GM19240 (cell line): Measurements from ENCODE around the gene PI4KA.
"Not testable (repeated sequence)": the region's sequence is repeated elsewhere in the genome, so short reads cannot be mapped to it uniquely, and the experiment has no call there.

ENCODE experiments used
- DNase-seq: peaks from one replicate; pipeline ENCODE4 v3.0.0; 2011; ENCODE audit warnings: low spot score; ENCODE audit not compliant: insufficient read length

PI4KA gene

GRCh38 chr22:20858615-20859416 is at the start of gene PI4KA, which contains the start of gene SNAP29:
Gene PI4KA (minus strand): TSS chr22:20858811. CDS start chr22:20858725, 86 bp downstream.
Gene SNAP29 (plus strand): TSS chr22:20859007. CDS start chr22:20859111, 104 bp downstream.
- peak; percentile 98 for DNase-seq

DNA sequence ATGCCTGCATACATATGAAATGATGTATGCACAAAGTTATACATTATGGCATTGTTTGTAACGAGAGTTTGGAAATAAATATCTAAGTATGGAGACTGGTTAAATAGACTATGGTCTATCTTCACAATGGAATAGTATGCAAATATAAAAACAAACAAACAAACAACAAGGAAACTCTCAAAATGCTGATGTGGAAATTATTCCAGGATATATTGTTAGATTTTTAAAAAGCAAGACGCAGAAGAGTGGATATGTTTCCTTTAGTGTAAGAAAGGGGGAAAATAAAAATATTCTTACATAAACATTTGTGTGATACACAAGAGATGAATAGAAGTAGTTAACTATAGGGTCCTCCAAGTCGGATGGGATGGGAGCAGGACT is 47.8 kb upstream of the PI4KA start:
- DNase-seq, result no peak

DNA sequence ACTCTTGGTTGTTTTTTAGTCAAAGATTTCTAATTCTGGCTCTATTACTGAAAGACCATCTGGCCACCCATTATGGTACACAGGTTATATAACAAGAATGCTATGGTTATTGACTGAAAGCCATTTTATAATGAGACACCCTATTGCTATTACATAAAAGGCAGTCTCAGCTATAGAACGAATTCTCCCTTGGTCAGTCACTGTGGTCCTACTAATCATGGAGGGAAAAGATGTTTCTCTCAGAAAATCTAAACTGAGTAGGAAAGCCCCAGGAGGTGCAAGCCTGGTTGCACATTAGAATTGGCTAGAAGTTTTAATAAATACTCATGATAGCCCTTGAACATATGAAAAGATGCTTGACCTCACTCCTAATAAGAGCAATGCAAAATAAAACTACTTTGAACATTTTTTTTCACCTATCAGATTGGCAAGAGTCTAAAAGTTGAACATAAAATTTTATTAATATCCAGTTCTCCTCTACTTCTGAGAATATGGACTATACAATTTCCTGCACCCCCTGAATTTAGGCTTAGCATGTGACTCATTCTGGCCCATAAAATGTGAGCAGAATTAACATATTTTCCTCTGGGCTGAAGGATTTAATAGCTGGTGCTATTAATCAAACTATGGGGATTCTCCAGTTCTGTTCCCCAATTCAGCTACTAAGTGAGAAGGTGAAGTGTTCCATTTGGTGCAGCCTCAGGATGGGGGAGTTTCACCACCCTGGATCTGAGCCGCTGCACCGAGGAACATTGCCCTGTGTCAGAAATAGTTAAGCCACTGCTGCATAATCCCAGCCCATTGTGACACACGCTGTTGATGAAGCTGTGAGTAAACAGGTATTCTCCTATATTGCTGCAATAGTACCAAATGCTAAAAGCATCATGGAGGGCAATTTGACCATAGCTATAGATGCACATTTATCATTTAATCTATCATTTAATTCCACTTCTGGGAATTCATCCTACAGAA is 47.1 kb upstream of the PI4KA start:
- DNase-seq, result no peak

- no peak for DNase-seq
Measured at GRCh38 chr22:20904980-20905355, 46.4 kb upstream of the PI4KA start.

GRCh38 chr22:20904008-20904979 is 45.7 kb upstream of the PI4KA start:
- no peak for DNase-seq

DNA sequence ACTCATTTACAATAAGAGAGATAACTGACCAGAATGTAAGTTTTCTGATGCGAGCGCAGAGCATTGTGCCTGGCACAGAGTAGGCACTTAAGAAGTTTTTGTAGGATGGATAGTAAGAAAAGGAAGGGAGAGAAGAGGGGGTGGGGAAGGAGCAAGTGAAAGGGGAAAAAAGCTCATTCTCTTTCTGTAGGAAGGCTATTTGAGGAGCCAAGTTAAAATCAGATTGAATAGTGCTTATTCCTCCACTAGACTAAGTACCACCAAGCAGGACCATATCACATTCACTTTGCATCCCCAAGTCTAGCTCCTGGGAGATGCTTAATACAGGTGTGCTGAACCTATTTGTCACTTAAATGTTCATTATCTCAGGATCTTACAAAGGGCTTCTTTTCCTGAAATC is 44.5 kb upstream of the PI4KA start:
- no peak for DNase-seq

DNA sequence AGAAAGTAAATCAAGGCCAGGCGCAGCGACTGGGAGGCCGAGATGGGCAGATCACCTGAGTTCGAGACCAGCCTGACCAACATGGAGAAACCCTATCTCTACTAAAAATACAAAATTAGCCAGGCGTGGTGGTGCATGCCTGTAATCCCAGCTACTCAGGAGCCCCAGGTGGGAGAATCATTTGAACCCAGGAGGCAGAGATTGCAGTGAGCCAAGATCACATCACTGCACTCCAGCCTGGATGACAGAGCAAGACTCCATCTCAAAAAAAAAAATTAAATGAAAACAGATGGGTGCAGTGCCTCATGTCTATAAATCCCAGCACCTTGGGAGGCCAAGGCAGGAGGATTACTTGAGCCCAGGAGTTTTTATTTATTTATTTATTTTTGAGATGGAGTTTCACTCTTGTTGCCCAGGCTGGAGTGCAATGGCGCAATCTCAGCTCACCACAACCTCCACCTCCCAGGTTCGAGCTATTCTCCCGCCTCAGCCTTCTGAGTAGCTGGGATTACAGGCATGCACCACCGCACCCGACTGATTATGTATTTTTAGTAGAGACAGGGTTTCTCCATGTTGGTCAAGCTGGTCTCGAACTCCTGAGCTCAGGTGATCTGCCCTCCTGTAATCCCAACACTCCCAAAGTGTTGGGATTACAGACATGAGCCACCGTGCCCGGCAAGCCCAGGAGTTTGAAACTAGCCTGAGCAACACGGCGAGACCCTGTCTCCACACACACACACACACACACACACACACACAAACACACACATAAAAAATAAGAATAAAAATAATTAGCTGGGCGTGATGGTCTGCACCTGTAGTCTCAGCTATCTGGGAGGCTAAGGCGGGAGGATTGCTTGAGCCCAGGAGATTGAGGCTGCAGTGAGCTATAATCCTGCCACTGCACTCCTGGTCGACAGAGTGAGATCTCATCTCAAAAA is 42.8 kb upstream of the PI4KA start:
- DNase-seq, result not testable (repeated sequence)

GRCh38 chr22:20899827-20900423 is 41.3 kb upstream of the PI4KA start:
- DNase-seq, result no peak

- not testable (repeated sequence) for DNase-seq
Measured at GRCh38 chr22:20897737-20898136, 39.1 kb upstream of the PI4KA start.

DNA sequence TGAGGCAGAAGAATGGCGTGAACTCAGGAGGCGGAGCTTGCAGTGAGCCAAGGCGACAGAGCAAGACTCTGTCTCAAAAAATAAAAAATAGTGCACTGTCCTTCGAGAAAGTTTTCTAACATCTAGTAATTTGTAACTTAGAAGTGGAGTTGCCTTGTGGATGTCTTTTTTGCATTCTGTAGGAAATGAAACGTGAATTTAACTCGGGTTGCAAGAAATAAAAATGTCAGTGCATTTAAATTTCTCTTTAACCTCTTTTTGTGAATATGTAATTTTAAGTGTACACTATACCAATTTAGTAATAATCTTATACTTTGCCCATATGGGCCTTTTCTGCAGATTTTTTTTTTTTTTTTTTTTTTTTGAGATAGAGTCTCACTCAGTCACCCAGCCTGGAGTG is 32.4 kb upstream of the PI4KA start:
- DNase-seq, result no peak

GRCh38 chr22:20889904-20890540 is 31.4 kb upstream of the PI4KA start:
- DNase-seq, result no peak

DNA sequence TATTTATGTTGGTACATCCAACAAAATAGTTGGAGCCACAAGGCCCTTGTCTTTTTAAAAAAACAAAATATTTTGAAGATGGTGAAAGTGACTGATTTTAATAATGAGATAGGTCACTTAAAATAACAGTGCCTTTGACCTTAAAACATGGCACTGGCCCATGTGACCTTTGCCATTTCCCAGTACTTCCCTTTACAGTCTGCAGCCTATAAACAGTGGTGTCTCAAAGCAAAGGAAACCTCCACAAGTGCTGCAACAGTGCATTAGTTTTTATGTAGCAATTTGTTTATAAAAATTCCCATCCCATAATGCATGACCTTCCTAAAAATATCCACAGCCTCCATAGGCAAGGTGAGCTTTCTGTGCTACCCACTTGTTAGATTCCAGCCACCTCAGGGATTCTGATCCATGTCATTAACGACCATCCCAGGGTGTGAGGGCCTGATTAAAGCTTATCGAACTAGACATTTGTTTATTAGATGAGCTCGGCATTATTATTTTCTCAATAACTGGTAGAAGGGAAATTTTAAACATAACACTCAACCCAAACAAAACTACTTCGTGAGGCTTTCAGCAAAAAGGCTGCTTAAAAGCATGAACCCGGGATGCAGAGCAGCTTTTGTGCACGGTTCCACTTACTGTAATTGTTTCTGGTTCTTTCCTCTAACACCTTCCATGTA is 30.6 kb upstream of the PI4KA start:
- no peak for DNase-seq

DNA sequence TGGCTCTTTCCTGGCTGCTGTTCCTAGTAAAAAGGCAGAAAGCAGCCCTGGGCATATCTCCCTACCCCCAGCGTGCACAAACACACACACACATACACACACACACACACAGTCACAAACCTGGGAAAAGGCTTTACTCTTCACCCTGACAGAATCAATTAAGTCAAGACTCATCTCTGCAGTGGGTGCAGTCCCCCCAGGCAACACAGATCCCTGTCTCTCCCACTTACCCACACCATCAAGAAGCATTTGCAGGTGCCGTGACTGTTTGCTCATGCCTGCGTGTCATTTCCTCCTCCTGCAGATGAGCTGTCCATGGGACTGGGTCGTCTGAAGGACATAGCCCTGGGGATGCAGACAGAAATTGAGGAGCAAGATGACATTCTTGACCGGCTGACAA is 28.8 kb upstream of the PI4KA start:
- DNase-seq, result no peak

DNA sequence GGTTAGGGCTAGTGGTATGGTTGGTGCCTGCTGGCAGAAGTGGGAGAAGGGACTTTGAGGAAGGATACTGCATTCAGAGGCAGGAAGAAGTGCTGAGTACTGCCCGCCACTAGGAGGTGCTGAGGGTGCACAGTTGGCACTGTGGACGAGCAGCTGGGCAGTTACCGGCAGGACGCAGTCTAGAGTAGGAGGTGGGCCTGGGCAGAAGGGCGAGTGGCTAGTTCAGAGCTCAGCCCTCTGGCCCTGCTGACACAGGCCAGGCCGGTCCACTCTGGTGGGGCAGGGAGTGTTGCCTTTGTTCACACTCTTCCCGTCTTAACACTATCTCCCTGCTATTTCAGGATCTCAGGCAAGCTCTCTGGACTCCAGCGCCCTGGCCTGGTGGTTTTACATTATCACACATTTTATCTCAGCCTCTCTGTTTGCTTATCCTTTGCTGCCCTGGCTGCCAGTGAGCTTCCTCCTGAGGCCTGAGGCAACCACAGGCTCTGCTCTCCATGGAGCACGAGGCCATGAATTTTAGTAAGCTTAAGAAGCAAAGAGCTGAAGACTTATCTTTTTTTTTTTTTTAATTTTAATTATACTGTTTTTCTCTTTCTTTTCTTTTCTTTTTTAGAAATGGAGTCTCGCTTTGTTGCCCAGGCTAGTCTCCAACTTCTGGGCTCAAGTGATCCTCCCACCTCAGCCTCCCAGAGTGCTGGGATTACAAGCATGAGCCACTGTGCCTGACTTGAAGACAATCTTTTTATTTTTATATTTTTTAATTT is 27.1 kb upstream of the PI4KA start:
- DNase-seq, result peak; percentile 53

- DNase-seq, result no peak
Measured at GRCh38 chr22:20885017-20885556, 26.5 kb upstream of the PI4KA start.

DNA sequence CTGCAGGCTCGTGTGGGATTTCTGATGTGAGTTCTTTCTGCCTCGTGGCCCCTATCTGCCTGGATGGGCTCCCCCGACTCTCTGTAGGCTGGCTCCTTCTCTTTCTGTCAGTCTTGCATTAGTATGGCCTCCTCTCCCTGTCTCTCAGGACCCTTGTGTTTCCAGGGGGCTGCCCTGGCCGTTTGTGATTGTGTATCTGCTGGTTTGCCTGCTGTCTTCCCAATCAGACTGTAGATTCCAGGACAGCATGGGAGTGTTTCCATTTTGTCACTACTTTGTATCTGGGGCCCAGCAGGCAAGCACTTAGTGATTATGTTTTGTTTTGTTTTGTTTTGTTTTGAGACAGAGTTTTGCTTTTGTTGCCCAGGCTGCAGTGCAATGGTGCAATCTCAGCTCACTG is 25.8 kb upstream of the PI4KA start:
- no peak for DNase-seq

DNA sequence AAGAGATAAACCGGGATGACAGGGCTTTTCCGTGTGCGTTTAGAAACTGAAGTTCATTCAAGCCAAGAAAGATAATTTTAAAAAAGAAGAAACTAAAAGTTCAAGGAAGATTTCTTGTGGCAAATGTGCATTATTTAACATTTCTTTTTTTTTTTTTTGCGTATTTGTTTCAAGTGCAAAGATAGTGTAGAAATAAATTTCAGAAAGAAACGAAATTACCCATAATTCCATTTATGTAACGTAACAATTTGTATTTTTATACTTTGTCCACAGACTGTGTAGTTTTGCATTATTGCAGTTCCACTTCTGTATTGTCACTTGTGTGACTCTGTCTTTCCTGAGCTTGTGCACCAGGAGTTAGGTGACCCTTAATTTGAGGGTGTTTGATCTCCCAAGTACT is 24.2 kb upstream of the PI4KA start:
- no peak for DNase-seq
